ENCODE data around the gene MROH2B.
"Not testable (repeated sequence)": the region's sequence is repeated elsewhere in the genome, so short reads cannot be mapped to it uniquely, and the experiment has no call there.

Gene MROH2B

DNA sequence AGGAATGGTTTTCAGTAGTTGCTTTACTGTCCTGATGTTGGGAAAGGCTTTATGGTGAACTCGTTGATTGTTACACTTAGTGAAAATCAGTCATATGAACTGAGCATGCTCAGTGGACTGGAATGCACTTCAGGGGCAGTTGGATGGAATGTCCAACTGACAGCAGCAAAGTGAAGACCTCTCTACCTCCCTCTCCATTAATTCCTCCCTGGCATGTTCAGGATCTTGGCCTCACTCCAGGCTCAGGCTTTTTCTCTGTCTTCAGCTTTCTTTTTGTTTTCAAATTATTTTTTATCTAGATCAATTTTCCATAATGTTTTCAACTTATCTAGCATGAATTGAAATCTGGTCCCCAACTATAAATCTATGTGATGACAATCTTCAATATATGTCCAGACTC lies at the start of gene MROH2B:
Gene MROH2B, minus strand, starts transcription at position 101 of the 400 bp plus-strand sequence. CDS start 490 bp downstream, outside the sequence.
- no peak for DNase-seq

- no peak for DNase-seq
These were observed 49.5 kb upstream of the MROH2B start for GRCh38 chr5:41120600-41120999.

- DNase-seq = no peak
These were observed 47.0 kb upstream of the MROH2B start for GRCh38 chr5:41118177-41118576.

GRCh38 chr5:41115281-41115680 lies 44.1 kb upstream of the MROH2B start:
- DNase-seq = no peak

GRCh38 chr5:41112486-41113455 lies 41.6 kb upstream of the MROH2B start:
- no peak for DNase-seq

- no peak for DNase-seq
These were observed 38.0 kb upstream of the MROH2B start for GRCh38 chr5:41109186-41109585.

- DNase-seq = no peak
These were observed 31.2 kb upstream of the MROH2B start for GRCh38 chr5:41102341-41102740.

- DNase-seq = no peak
These were observed 26.5 kb upstream of the MROH2B start for GRCh38 chr5:41097642-41098041.

DNA sequence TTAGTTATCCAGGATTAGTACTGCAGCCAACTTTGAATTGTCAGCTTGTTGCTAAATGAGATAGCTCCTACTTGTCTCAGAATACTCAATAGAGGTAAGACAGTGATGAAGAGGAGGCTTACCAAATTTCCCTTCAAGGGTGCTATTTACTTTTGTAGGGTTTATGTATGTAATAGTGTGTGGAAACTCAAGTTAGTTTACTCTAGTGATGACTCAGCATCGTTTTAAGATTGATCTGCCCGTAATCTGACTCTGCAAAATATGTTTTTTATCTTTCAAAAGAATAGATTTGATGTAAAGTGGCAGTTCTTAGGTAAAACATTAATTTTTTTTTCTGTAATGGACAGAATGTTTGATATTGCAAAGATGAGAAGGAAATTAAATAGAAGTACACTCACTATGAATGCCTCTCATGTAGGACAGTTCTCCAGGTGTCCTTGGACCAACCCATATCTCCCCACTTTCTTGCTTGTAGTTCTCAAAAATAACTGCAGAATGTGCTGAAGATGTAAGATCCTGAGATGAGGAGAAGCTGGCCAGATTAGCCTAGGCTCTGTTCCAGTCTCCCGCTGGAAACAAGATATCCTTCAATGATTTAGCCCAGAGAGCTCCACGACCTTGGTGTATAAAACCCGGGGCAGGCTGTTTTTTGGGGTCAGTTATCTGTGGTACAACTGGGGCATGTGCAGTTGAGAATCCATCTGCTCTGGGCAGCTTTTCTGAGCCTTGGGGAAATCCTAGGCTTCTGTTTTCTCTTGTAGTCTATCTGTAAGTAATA lies 24.4 kb upstream of the MROH2B start:
- no peak for DNase-seq

GRCh38 chr5:41094871-41095270 lies 23.7 kb upstream of the MROH2B start:
- no peak for DNase-seq

DNA sequence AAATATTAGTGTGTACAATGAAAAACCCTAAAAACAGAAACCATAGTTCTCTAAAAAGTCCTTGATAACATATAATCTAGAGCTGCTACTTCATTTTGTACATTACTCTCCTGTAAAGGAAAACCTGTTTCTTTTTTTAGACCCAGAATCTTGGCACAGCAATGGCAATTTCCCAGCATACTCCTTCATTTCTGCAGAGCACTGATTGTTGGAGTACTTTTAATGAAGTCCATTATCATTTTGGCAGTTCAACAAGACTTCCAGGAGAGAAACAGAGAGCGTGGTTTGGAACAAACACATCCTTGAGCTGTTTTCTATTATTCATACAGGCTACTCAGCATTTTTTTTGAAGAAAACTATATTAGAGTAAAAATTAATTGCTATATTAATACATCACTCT lies 22.7 kb upstream of the MROH2B start:
- no peak for DNase-seq

- no peak for DNase-seq
These were observed 16.3 kb upstream of the MROH2B start for GRCh38 chr5:41087461-41087860.

DNA sequence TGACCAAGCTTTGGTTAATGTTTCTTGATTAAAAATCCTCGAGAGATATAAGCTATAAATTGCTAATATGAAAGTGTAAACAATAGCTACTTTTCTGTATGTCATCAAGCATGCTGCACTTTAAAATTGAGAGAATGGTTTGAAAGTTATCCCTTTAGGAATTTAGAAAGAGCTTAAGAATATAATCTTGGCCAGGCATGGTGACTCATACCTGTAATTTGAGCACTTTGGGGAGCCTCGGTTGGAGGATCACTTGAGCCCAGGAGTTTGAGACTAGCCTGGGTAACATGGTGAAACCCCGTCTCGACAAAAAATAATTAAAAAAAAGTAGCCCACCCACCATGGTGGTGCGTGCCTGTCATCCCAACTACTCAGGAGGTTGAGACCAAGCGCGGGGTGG lies 12.2 kb upstream of the MROH2B start:
- DNase-seq = no peak

GRCh38 chr5:41071975-41072374 lies 833 bp upstream of the MROH2B start:
- no peak for DNase-seq

DNA sequence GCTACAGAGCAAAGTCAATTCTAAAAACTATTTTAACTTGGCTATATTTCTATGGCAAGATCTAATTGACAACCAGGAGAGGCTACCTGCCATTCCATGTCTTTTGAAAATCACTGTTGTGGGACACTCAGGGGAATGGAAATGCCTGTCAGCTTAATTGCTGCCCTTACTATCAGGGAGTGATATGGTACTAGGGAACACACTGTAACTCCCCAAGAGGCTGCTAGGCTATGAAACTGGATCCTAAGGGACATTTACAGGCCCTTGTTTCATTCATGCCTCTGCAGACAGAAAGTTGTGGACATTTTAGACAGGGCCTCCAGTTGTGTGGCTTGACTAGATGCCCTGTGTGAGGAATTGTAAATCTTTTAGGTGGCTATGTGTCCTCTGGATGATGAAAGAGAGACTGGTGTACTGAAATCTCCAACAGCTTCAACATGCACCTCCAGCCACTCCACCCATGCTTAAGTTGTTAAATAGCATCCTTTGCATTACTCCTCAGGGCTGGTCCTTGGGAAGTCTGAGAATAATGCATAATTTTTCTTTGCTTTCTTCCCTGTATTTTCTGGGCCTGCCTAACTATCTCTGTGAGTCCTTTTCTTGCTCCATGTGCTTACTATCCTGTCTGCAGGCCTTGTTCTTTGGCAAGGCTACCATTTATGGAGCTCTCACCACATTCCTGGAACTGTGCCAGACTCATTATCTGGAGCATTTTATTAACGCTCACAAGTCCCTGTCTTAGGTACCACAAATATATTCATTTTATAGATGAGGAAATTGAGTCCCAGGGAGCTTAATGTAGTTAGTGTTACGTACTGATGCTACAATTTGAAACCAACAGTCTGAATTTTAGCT lies 3.2 kb downstream of the MROH2B start:
- DNase-seq = no peak

DNA sequence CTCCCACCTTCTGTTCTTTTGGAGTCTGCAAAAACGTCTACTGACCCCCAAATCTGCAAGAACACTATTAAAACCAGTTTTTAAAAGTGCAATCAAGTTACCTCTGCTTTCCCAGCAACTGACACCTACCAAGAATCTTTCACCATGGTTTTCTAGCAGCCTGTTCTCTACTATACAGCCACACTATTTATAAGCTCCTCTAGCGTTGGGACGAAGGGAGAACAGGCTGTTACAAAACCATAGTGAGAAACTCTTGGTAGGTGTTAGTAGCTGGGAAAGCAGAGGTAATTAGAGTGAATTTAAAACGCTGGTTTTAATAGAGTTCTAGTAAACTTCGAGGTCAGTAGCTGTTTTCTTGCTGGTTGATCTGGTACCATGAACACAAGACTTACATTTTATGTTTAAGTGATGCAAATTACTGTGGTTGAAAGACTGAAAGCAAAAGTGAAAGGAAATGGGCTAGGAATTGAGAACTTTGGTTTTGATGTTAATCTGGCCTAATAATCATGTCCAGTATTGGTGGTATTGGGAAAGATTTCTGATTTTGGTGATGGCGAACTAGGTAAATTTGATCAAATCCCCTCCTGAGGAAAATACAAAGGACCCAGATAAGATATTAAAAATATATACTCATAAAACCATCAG lies 5.3 kb downstream of the MROH2B start:
- DNase-seq = no peak

DNA sequence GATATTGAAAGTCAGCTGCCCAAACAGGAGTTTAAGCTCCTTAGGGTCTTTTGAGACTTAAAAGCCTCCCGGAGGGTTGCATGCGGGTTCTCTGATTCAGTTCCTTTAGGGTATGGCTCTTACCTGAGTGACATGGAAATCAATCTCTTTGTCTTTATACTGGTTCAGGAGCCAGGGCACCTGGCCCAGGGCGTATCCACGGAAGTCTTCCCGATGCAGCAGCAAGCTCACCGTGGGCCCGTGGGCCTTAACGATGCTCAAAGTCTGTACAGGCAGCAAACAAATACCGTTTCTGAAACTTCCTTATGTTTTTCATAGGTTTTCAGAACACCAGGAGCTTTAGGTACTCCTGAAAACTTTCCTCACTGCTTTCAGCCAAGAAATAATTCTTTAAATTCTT lies 13.2 kb downstream of the MROH2B start:
- DNase-seq = no peak

DNA sequence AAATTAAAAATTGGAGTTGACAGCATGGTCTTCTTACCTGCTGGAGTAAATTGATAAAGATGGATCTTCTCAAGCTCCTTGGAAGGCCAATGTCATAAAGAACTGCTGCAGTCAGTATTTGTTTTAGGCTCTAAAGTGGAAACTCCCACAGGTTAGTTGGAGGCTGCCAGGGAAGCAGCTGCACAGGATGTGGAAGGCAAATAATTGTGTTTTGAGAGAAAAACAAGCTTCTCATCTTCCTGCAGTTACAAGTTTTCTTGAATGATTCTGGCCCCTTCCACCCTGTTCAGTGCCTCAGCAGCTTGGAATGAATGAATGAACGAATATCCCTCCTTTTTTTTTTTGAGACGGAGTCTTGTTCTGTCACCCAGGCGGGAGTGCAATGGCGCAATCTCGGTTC lies 13.9 kb downstream of the MROH2B start:
- no peak for DNase-seq

- no peak for DNase-seq
These were observed 22.2 kb downstream of the MROH2B start for GRCh38 chr5:41048986-41049385.

GRCh38 chr5:41043109-41043747 lies 27.9 kb downstream of the MROH2B start:
- no peak for DNase-seq

DNA sequence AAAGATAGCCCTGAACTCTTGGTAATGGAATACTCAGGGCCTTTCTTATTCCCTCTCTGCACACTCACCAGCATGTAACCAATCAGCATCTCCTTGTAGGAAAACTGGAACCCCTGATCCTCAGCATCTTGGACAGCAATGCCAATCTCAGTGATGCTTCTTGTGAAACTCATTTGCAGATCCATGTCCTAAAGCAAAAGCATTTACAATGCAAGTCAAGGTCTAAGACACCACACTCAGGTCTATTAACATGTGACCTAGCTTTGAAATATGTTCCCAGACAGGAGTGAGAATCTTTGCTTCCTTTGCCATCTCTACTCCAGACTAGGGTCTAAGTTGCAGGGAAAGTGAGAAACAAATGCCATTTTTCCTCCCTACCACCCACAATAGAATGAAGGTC lies 38.2 kb downstream of the MROH2B start:
- no peak for DNase-seq

DNA sequence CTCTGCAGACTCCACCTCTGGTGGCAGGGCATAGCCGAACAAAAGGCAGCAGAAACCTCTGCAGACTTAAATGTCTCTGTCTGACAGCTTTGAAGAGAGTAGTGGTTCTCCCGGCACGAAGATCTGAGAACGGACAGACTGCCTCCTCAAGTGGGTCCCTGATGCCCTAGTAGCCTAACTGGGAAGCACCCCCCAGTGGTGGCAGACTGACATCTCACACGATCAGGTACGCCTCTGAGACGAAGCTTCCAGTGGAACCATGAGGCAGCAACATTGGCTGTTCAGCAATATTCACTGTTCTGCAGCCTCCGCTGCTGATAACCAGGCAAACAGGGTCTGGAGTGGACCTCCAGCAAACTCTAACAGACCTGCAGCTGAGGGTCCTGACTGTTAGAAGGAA lies 48.5 kb downstream of the MROH2B start:
- DNase-seq = not testable (repeated sequence)
